ENCODE measurements around the gene NEMF.
A peak's percentile ranks its signal among the peaks of the same experiment; 100 is the strongest.

- TF ChIP-seq CTCF (IDR thresholded peaks at IDR 0.05), result peak; percentile 53 to 84 (median 76)
- peak in 1 of 2 donors; percentile 38 for TF ChIP-seq POLR2AphosphoS5 (IDR thresholded peaks at IDR 0.05)
- no peak for TF ChIP-seq EP300 (IDR thresholded peaks at IDR 0.05)
- TF ChIP-seq POLR2A (IDR thresholded peaks at IDR 0.05), result no peak
These were observed 12.9 kb upstream of the NEMF start for GRCh38 chr14:49865431-49865859.
